ENCODE results near the gene SPATA21.

The SPATA21 gene

GRCh38 chr1:16349847-16350406 lies 87.3 kb downstream of the SPATA21 start:
- H3K27ac ChIP-seq (ENCODE audit: low read length) = no peak overlapping the region
- no peaks in the 10 kb centered on the region for H3K9me3 ChIP-seq (ENCODE audit: control insufficient read depth, insufficient read depth, low read length)
- H3K4me1 ChIP-seq (ENCODE audit: control insufficient read depth, insufficient read depth, low read length) = no peaks in the 10 kb centered on the region
- no peak overlapping the region for H3K4me3 ChIP-seq (ENCODE audit: low read length)
- WGBS (ENCODE audit: insufficient coverage, insufficient read length) = no CpG with 5 or more reads among the region's 2 CpGs
- no peaks in the 10 kb centered on the region for H3K36me3 ChIP-seq (ENCODE audit: control insufficient read depth, insufficient read depth, low read length)
- no peaks in the 10 kb centered on the region for H3K27me3 ChIP-seq (ENCODE audit: control insufficient read depth, insufficient read depth, low read length)
- no peak for DNase-seq (ENCODE audit: low read depth, low spot score)

All from iPS DF 6.9 (cell line).